GM19452 (cell line): ENCODE measurements around the gene PGM2L1.
"Not testable (repeated sequence)": the region's sequence is repeated elsewhere in the genome, so short reads cannot be mapped to it uniquely, and the experiment has no call there.

Experiments
- ATAC-seq: cut with Tn5 transposase; IDR thresholded peaks from one replicate; pipeline ENCODE4 v1.9.1; 2021; ENCODE audit not compliant: unreplicated experiment

PGM2L1 gene

DNA sequence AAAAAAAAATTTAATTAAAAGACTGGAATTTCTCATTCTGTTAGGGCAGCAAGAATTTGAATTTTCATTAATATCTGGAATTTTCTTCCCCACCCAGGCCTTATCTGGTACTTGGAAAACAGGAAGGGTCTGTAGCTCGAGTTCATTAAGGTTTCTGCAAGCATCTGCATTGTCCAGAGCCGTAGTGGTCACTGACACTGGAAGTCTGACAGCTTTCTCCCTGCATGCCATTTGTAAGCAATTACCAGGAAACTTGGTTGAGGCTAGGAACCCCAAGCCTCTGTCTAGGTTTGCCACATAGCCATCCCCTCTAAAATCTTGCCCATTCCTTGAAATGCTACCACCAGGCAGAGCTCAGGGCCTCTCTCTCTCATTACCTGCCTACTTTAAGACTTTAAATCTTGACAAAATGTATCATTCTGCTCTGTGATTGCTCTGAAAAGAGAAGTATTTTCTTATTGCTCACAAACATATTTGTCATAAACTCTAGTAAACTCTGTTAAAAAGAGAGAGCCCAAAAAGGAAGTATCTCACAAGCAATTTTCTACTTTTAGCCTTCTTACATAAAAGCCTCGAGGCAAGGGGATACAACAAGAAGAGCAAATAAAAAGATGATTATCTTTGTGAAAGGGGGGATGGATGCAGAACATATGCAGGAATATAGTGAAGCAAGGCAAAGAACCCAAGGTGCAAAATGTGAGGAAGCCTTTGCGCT lies 5.5 kb upstream of the PGM2L1 start:
- no peak for ATAC-seq

DNA sequence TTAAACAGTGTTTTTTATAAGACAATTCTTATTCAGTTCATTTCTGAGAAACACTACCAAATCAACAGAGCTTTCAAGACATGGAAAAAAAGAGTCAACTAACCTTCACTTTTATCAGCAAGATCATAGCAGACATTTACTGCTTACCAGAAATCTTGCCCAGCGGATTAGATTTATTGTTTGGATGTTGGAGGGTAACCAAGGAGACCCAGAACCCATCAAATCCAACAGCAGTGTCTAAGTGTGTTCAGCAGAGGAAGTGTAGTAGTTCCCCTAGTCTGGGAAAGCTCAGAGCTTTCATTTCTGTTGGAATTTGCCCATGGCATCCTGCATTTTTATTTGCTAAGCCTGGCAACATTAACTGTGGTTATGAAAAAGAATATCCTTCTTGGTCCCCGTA lies 2.4 kb upstream of the PGM2L1 start:
- ATAC-seq, result no peak

DNA sequence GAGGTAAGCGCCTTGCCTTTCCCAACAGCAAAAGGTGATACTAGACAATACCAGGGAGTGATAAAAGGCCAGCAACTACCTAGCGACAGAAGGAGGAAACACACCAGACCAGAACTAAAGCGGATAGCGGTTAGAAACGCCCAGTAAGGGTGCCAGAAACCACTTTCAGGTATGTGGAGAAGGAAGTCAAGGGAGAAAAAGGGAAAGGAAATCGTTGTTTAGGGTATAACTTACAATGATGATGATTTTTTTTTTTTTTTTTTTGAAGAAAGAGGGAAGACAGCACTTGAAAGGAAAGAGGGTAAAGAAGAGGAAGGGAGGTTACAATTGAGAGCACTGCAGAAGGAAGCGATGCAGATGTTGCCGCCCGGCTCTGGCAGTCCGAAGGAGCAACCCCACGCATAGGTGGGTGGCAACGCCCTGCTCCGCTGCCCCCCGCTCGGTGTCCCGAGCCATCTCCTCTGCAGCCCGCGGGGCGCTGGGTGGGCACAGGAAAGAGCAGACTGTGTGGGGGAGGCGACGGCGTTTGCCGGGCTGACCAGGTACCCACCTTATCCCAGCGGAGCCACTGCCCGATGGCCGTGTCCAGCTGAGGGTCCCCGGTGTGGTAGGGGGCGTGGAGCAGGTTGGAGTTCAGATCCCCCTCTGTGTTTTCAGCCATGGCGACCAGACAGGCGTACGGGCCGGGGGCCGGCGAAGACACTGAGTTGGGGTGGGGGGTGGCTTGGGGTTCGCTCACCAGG lies 561 bp downstream of the PGM2L1 start:
- ATAC-seq, result peak; percentile 6

DNA sequence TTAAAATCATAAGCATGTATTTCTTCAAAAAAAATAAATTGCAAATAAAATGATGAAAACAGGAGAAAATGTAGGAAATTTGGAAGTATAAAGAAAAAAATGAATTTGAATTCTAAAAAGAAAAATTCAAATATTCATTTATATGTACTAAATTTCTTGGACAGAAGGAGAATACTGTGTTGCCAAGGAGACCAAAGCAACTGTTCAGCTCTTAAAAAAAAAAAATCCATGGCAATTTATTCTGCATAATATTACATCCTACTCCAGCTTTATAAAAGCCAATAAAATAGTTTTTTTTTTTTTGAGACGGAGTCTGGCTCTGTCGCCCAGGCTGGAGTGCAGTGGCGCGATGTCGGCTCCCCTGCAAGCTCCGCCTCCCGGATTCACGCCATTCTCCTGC lies 6.0 kb downstream of the PGM2L1 start:
- ATAC-seq, result no peak

DNA sequence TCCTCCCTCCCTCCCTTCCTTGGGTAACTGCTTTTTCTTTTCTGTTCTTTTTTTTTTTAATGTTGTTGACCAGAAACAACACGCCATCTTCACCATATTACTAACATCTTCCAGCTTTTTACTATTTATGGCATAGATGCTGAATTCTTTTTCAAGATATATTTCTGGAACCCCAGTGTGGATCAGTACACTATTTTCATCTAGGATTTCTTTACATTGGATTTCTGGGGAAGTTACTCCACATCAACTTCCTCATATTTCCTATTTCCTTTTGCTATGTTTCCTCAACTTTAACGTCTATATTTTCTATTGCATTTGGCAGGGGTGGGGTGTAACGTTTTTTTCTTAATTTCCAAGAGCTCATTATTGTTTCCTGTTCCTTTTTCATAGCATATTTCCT lies 7.0 kb downstream of the PGM2L1 start:
- no peak for ATAC-seq

DNA sequence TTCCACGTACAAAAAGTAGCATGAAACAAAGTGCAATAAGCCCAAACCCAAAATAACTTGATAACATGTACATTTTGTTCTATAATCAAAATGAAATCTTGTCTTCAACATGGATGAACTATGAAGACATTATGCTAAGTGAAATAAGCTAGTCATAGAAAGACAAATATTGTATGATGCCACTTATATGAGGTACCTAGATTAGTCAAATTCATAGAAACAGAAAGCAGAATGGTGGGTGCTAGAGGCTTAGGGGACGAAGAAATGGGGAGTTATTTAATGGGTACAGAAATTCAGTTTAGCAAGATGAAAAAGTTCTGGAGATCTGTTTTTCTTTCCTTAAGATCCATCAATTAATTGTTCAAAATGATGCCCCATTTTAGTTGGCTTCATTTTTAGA lies 7.5 kb downstream of the PGM2L1 start:
- no peak for ATAC-seq

DNA sequence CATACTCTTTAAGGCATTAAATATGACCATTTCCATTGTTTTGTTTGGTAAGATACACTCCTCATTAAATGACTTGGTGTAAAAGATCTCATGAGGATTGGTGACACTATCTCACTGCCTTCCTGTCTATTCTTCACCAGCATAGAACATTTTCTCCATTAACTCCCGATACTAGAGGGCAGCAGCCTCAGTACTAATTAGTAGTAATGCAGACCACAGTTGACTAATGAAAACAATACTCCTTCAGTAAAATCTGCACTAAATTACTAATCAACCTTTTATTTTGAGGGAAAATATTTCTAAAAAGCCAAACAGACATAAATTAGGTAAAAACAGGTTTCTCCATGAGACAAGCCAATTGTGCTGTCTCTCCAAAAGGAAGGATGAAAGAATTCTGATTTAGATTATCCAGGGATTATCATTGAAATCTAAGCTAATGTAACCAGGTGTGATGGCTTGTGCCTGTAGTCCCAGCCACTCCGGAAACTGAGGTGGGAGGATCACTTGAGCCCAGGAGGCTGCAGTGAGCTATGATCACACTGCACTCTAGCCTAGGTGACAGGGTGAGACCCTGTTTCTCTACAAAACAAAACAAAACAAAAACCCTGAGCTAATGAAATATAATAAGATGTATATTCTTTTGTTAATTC lies 9.4 kb downstream of the PGM2L1 start:
- ATAC-seq, result no peak

DNA sequence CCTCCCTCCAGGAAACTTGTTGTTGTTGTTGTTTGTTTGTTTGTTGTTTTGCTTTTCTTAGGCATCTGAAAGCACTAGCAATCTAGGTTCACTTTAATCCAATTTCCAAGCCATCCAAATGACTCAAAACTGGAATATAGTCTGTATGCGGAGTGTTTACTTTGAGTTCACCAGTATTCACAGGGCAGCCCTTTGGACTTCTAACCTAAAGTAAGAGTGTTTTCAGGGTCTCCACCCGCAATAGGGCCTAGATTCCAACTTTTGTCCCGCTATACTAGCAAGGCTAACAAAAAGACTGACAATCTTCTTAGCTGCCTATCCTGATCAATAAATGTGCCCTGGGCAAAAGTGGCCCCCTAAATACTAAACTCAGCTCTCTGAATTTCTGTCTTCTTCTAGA lies 13.6 kb downstream of the PGM2L1 start:
- ATAC-seq, result no peak

DNA sequence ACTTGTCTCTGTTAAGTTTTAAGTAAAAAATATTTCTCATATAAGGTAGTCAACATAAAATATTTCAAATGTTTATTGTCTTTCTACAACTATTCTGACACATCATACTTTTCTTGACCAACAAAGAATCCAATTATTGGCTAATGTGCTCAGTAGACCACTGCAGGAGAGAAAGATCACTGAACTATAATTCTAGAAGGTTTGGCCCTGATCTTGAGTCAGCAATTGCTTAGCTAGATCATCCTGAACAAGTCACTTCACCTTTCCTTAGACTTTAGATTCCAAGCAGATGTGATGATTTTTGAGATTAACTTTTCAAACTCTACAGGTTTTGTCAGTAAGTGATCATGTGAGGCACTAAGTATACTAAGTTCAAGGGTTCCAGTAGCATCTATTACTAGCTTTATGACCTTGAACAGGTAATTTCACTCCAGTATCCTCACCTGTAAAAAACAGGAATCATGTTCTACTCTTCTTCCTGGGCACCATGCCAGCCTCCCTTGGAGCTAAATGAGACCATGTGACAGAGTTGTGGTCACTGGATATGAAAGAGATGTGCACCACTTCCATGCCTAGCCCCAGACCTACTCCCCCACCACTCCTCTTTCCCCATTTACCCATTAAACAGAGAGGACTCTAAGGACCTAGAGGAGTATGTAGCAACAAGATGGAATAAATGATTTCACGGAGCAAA lies 17.3 kb downstream of the PGM2L1 start:
- no peak for ATAC-seq

DNA sequence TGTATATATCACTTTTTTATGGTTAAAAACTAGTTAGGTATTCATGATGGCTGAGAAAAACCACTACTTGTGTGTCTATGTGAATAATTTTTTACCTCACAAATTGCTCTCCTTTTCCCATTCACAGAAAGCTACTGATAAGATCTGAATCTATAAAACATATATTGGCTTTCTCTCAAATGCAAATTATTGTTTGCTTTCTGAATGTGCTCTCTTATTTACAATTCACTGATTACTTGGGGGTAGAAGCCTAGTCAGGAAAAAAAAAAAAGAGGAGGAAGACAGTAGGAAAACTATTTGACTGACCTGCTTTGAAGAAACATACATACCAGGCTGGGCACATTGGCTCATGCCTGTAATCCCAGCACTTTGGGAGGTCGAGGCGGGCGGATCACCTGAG lies 20.5 kb downstream of the PGM2L1 start:
- ATAC-seq, result no peak

DNA sequence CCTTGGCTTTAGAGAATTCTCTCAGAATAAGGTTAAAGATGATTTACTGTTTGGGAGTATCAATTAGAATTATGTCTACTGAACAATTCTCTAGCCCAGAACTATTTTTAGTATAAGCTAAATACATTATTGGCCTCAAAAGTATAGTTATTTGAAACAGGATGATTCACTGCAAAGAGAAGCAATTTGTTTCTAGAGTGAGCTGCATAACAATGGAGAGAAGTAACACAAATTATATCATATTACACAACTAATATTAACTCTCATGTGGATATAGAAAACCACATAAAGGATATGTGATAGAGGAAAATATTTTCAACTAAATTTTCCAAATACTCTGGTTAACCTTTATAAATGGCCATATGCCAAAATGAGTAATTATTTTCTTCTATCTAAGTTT lies 24.9 kb downstream of the PGM2L1 start:
- ATAC-seq, result no peak

DNA sequence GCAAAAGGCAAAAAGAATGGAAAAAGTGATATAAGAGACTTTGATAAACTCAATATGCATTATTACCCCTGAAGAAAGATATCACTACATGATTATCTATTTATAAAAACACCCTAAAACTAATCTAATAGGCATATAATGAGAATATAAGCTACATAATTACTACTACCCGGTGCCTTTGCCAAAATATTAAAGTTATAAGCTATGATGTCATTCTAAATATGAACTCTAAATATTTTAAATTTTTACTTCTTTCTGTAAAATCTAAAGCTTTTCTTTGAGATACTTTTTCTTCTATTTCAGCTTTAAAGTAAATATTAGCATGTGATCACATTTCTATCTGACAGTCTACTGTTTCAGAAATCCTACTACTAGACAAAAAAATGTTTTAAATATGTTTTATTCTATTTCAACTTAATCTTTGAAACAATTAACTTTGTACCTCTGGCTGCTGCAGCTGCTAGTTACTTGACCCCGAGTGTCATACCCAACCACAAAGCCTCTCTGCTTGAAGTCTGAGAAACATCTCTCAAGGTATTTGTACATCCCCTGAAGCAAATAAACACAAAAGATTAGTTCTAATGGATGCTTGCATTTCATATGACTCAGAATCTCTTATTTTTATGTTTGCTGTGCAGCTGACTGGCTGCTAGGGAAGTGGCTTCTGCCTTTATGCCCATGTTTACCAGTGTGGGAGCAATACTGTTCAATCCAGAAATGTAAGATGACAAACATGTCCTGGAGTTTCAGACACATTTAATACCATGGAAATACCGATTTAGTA lies 26.8 kb downstream of the PGM2L1 start:
- no peak for ATAC-seq

DNA sequence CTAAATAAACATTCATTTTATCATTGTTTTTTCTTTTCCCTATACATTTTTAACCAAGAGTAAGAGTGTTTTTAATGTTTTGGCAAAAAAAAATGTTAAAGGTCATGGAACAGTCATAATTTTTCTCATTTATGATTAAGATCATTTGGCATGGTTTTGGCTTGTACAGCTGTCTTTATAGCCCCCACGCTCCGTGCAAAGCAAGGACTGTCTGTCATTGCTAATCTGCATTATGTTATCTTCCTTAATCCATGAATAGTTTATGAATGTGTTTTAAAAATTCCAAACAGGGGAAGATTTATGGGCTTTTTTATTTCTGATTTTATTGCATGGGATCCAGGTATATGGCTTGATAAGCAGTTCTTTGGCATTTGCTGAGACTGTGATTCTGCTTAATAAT lies 28.1 kb downstream of the PGM2L1 start:
- ATAC-seq, result no peak

DNA sequence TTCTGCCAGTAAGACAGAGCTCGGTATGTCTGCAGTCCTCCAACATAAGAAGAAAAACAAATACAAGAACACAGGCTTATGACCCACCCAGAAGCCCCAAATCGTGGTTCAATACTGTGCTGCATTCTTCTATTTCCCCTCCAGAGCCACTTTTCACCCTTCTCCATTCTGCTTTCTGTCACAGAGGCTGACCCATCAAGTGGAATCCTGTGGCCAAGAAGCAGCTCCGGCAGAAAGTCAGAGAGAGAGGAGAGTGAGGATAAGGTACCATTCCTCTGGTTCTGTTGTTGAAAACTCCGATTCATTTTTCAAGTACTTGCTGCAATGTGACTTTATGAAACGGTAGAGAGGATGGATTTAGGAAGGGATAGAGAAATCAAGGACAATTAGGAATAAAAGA lies 30.4 kb downstream of the PGM2L1 start:
- ATAC-seq, result no peak

DNA sequence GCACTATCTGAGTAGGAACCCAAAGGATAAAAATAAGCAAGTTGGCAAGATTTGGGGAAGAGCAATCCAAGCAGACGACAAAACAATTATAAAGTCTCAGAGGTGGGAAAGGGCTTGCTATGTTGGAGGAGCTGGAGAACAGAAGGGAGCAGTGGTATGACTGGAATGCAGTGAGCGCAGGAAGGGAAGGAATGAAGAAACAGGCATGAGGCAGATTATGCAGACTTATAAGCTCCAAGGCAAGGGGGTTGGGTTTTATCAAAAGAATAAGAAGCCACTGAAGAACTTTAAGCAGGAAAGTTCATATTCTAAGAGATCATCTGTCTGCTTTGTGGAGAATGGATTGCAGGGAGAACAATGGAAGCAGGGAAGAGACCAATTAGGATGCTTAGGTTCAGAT lies 31.7 kb downstream of the PGM2L1 start:
- no peak for ATAC-seq

DNA sequence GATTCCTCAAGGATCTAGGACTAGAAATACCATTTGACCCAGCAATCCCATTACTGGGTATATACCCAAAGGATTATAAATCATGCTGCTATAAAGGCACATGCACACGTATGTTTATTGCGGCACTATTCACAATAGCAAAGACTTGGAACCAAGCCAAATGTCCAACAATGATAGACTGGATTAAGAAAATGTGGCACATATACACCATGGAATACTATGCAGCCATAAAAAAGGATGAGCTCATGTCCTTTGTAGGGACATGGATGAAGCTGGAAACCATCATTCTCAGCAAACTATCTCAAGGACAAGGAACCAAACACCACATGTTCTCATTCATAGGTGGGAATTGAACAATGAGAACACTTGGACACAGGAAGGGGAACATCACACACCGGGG lies 32.4 kb downstream of the PGM2L1 start:
- not testable (repeated sequence) for ATAC-seq

DNA sequence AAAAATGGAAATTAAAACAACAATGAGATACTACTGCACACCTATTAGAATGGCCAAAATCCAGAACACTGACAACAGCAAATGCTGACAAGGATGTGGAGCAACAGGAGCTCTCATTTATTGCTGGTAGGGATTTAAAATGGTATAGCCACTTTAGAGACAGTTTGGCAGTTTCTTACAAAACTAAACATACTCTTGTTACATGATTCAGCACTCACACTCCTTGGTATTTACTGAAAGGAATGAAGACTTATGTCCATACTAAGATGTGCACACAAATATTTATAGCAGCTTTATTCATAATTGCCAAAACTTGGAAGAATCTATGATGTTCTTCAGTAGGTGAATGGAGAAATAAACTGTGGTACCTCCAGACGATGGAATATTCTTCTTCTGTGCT lies 40.8 kb downstream of the PGM2L1 start:
- no peak for ATAC-seq

DNA sequence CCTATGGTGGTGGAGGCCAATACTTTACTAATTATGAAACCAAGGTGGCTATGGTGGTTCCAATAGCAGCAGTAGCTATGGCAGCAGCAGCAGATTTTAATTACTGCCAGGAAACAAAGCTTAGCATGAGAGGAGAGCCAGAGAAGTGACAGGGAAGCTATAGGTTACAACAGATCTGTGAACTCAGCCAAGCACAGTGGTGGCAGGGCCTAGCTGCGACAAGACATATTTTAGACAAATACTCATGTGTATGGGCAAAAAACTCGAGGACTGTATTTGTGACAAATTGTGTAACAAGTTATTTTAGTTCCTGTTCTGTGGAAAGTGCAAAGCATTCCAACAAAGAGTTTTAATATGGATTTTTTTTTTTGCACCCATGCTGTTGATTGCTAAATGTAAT lies 42.6 kb downstream of the PGM2L1 start:
- no peak for ATAC-seq

DNA sequence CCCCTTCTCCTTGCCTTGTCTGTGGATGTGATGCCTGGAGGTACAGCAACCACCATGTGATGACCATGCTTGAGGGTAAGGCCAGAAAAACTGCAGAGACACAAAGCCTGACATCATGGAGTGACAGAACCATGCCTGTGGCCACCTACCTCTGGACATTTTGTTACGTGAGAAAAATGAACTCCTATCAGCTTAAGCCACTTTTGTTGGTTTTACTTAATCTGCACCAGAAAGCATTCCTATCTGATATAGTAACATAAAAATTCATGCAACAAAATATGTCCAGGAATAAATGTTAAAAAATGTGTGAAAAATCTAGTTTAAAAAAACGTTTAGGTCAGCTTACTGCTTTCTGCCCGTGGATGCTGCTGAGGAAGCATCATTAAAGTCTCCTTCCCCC lies 44.2 kb downstream of the PGM2L1 start:
- ATAC-seq, result no peak

DNA sequence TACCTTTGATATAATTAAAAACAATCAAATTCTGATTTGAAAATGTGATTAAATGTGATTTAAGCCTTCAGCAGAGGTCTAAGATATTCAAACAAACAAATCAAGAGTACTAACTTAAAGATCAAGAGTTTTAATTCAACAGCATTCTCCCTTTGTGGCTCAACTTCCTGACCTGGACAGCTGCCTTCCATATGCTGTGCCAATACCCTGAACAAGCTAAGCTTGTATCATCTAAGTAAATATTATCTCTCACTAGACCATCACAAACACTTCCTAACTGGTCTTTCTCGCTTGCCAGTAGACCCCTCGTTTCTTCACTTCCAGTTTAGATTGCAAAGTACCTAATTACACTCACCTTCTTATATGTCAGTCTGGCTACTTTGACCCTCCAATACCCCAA lies 50.9 kb downstream of the PGM2L1 start:
- no peak for ATAC-seq

DNA sequence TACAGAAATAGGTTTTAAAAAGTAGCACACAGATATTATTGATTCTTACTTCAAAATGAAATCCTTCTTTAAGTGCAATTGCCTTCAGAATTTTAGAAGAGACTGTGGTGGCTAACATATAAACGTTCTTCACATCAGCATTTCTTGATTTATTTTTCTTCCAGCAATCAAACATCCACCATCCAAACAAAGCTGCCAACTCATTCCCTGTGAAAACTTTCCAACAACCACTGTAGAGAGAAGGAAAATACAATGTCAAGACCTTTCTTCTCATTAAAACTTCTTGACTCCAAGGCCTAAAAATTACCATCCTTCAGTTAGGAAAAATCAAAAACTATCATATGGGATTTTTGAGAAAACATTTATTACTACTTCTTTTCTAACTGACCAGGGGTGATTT lies 52.8 kb downstream of the PGM2L1 start:
- ATAC-seq, result no peak
